Measurements from ENCODE around the gene TMCC3. TPM values are rescaled to one million over a fixed set of nuclear protein-coding genes. Genes with fewer than 3 reads are reported as not detected.

Gene TMCC3
- total RNA-seq, 1 donor, result 1.7 TPM

DNA sequence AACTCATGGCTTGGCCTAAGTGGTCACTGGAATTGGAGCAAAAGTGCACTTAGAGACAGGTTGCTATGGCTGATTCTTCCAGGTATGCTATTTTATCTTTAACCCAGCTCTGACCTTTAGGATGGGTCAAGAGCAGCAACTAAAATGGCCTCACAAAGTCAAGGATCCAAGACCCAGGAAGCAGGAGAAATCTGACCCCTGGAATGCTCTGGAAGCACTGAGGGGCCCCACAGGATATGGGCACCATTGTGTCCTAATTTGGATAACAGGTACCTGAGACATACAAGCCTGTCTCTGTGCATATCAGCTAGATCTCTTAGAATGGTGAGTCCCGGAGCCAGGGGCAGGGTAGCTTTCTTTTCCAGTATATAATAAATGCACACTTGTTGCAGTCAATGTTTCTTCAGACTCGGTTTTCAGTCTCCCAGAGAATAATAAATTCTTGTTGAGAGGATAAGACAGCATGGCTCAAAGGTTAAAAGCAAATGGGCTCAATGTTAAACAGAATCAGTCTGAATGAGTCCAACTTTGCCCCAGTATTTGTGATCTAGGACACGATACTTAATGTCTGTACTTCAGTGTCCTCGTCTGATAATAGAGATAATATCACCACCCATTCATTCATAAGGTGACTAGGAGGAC is 29.3 kb upstream of the TMCC3 start:
- TF ChIP-seq, protein P1, sequence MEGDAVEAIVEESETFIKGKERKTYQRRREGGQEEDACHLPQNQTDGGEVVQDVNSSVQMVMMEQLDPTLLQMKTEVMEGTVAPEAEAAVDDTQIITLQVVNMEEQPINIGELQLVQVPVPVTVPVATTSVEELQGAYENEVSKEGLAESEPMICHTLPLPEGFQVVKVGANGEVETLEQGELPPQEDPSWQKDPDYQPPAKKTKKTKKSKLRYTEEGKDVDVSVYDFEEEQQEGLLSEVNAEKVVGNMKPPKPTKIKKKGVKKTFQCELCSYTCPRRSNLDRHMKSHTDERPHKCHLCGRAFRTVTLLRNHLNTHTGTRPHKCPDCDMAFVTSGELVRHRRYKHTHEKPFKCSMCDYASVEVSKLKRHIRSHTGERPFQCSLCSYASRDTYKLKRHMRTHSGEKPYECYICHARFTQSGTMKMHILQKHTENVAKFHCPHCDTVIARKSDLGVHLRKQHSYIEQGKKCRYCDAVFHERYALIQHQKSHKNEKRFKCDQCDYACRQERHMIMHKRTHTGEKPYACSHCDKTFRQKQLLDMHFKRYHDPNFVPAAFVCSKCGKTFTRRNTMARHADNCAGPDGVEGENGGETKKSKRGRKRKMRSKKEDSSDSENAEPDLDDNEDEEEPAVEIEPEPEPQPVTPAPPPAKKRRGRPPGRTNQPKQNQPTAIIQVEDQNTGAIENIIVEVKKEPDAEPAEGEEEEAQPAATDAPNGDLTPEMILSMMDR (IDR thresholded peaks at IDR 0.05; ENCODE audit: insufficient read depth, low read depth, low read length), result no peak
- DNase-seq (ENCODE audit: low read depth), result no peak
- H3K4me3 ChIP-seq (ENCODE audit: low read depth, low read length), result no peak overlapping the region

DNA sequence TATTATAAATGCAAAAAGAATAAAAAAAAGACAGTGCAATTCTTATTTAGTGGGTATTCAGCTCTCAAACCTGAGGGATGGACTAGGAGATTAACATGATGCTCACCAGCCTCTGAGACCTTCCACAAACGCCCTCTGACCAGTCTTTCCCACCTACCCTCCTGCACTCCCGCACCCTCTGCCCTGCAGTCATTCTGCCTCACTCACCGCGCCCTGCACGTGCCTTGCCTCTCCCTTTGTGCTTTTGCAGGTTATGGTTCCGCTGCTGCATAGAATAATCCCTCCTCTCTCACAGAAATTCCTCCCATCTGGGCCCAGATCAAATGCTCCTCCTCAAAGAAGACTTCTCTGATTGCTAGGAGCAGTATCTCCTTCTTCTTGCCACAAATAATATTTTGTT is 28.5 kb upstream of the TMCC3 start:
- no peak overlapping the region for H3K4me3 ChIP-seq (ENCODE audit: low read depth, low read length)
- no peak for DNase-seq (ENCODE audit: low read depth)
- TF ChIP-seq, protein P1 (IDR thresholded peaks at IDR 0.05; ENCODE audit: insufficient read depth, low read depth, low read length), result no peak

DNA sequence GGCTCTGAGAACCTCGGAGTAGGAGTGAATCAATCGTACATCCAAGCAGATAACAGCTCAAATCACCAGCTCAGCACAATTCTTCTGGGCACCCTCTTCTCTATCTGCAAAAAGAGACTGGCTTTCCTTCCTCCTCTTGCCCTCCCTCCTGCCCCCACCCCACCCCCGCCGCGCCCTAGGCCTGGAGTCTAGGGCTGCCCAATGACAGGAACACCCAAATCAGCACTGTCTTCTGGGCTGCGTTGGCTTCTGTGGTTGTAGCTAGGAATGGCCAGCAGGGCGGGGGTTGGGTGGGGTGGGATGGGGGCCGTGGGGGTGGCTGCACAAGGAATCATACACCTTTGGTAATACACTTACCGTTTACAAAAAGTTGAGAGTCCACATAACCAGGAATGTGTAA is 28.0 kb upstream of the TMCC3 start:
- DNase-seq (ENCODE audit: low read depth), result no peak
- H3K4me3 ChIP-seq (ENCODE audit: low read depth, low read length), result no peak overlapping the region
- TF ChIP-seq, protein P1 (IDR thresholded peaks at IDR 0.05; ENCODE audit: insufficient read depth, low read depth, low read length), result no peak

DNA sequence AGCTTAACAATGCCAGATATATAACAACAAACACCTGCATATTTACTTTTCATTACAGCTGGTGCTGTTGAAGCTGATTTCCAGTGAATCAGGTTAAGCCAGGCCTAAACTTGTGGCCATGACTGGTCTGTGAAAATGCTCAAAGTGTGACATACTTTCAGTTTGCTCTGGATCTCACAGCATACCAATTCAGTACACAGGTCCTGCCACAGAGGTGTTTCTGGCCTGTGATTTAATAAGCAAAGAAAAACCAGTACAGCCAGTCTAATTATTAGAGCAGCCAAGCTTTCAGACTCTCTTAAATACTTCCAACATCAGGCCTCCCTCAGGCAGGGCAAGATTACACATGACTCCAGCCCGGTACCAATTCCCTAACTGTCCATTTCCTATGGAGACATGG is 27.4 kb upstream of the TMCC3 start:
- no peak for DNase-seq (ENCODE audit: low read depth)
- TF ChIP-seq, protein P1 (IDR thresholded peaks at IDR 0.05; ENCODE audit: insufficient read depth, low read depth, low read length), result no peak
- H3K4me3 ChIP-seq (ENCODE audit: low read depth, low read length), result no peak overlapping the region

DNA sequence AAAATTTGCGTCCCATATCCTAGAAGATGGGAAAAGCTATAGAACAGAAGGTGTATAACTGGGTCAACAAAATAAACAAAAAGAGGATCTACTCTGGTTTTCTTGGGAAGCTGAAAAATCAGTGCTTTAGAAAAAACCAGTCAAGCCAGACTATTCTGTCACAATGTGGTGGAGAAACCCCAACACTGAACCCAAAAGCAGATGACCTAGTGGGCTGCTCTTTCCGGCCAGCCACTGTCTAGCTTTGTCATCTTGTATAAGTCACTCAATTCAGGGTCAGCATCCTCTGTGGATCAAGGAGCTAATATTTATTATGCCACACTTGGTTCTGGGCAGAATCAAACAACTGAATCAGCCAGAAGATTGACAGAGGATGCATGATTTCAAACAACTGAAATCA is 26.6 kb upstream of the TMCC3 start:
- TF ChIP-seq, protein P1 (IDR thresholded peaks at IDR 0.05; ENCODE audit: insufficient read depth, low read depth, low read length), result no peak
- no peak for DNase-seq (ENCODE audit: low read depth)
- H3K4me3 ChIP-seq (ENCODE audit: low read depth, low read length), result no peak overlapping the region

DNA sequence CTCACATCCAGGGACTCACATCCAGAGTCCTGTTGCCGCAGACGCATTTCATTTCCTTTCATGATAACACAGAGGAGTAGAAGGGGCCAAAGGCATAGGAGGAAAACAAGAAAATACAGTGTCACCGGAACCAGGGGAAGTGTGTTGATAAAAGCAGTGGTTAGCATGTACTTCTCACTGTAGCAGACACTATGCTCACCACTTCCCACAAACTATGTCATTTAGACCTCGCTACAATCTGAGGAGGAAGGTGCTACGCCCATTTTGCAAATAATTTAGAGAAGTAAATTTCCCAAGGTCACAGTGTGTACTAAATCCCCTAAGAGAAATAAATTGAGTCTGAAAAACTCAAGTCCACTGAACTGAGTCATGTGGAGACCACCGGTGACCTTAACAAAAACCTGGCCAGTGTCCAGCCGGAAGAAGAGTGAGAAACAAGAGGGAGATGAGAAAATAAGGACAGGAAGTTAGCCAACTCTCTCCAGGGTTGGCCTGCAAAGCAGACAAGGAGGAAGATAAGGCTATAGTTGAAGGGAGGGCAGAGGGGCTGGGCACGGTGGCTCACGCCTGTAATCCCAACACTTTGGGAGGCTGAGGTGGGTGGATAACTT is 25.8 kb upstream of the TMCC3 start:
- H3K4me3 ChIP-seq (ENCODE audit: low read depth, low read length), result no peak overlapping the region
- TF ChIP-seq, protein P1 (IDR thresholded peaks at IDR 0.05; ENCODE audit: insufficient read depth, low read depth, low read length), result no peak
- DNase-seq (ENCODE audit: low read depth), result peak; percentile 9

DNA sequence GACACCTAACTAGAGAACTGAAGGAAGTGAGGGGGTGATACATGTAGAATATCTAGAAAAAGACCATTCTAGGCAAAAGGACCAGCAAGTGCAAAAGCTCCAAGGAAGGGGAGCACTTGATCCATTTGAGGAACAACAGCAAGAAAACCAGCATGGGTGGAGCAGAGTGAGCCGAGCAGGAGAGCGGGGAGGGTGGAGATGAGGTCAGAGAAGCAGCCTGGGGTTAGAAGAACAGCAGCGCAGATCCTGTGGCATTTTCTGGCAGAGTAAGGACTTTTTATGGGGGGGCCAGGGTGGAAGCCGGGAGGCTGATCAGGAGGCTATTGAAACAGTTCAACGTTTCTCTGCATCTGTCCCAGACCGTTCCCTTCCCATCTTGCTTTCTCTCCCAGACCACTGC is 24.5 kb upstream of the TMCC3 start:
- H3K4me3 ChIP-seq (ENCODE audit: low read depth, low read length), result no peak overlapping the region
- no peak for DNase-seq (ENCODE audit: low read depth)
- TF ChIP-seq, protein P1 (IDR thresholded peaks at IDR 0.05; ENCODE audit: insufficient read depth, low read depth, low read length), result no peak
